LNCaP clone FGC (cell line): Measurements from ENCODE around the gene ZACN.
"Not testable (repeated sequence)": the region's sequence is repeated elsewhere in the genome, so short reads cannot be mapped to it uniquely, and the experiment has no call there.

Experiments used
- DNase-seq: peaks from one replicate; pipeline ENCODE4 v3.0.0-alpha.2; 2011; ENCODE audit warnings: low read depth
- H3K4me3 ChIP-seq: 2 replicates; pipeline ENCODE4 v1.5.1; 2011; ENCODE audit warnings: mild to moderate bottlenecking, low read depth, low read length, control low read depth
- CTCF ChIP-seq: IDR thresholded peaks from 2 replicates; pipeline ENCODE4 v1.5.1; 2012; ENCODE audit warnings: mild to moderate bottlenecking; ENCODE audit not compliant: control insufficient read depth, insufficient read depth; ENCODE audit errors: extremely low read depth

ZACN gene

GRCh38 chr17:76075364-76076145 is 3.4 kb upstream of the ZACN start:
- DNase-seq, result no peak
- no peak overlapping the region for H3K4me3 ChIP-seq

DNA sequence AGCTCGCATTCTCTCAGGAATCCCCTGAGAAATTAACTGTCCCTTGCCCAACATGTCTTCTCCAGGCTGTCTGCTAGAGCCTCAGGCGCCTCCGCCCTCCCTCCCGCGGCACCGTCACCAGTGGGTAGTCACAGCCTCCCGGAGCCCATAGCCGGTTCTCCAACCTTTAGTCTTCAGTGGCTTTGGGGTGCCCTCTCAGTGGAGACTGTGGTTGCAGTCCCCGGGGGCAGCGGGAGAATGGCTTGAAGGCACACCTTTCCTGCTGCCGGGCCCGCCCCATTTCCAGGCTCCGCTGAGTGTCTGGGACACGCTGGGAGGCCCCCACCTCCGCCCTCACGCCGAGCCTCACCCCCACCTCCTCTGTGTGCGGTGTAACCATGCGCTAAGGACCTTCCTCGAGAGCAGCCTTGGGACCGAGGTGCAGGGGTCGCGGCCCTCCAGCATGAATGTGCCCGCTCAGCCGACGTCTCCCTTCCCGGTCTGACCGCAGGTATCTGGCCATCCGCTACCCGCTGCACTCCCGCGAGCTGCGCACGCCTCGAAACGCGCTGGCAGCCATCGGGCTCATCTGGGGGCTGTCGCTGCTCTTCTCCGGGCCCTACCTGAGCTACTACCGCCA is 2.7 kb upstream of the ZACN start:
- no peak for TF ChIP-seq CTCF
- DNase-seq, result no peak
- no peak overlapping the region for H3K4me3 ChIP-seq

More at GRCh38 chr17:76075364-76076145, 3.4 kb upstream of the ZACN start:
- peak; percentile 28; the same call in 1 of the 2 replicates for TF ChIP-seq CTCF

DNA sequence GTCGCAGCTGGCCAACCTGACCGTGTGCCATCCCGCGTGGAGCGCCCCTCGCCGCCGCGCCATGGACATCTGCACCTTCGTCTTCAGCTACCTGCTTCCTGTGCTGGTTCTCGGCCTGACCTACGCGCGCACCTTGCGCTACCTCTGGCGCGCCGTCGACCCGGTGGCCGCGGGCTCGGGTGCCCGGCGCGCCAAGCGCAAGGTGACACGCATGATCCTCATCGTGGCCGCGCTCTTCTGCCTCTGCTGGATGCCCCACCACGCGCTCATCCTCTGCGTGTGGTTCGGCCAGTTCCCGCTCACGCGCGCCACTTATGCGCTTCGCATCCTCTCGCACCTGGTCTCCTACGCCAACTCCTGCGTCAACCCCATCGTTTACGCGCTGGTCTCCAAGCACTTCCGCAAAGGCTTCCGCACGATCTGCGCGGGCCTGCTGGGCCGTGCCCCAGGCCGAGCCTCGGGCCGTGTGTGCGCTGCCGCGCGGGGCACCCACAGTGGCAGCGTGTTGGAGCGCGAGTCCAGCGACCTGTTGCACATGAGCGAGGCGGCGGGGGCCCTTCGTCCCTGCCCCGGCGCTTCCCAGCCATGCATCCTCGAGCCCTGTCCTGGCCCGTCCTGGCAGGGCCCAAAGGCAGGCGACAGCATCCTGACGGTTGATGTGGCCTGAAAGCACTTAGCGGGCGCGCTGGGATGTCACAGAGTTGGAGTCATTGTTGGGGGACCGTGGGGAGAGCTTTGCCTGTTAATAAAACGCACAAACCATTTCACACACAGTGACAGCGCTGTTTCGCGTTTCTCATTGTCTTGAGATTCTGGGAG is 2.0 kb upstream of the ZACN start:
- no peak overlapping the region for H3K4me3 ChIP-seq
- no peak for TF ChIP-seq CTCF
- no peak for DNase-seq

DNA sequence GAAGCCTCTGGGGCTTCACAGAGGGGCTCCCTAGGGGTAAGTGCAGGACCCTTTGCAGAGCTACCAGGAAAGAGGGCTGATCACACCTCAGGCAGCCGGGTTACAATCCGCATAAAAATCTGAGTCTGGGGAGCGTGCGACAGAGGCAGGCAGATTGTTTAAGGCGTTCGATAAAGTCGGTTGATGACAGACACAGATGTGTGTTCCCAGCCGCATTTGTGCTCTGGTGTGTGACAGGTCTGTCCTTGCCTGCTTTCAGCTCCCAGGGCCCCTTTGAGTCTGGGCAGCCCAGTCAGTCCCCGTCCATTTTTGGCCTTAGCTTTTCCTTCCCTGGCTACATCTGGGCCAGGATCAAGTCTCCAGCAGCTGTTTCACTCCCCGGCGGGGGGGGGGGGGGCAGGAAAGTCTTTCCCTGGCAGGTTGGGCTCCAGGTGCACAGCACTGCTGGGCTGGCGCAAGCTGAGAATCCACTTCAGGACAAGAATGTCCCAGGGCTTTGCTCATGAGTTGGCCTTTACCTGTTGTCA is 1.3 kb upstream of the ZACN start:
- H3K4me3 ChIP-seq, result no peak overlapping the region
- no peak for DNase-seq
- no peak for TF ChIP-seq CTCF

DNA sequence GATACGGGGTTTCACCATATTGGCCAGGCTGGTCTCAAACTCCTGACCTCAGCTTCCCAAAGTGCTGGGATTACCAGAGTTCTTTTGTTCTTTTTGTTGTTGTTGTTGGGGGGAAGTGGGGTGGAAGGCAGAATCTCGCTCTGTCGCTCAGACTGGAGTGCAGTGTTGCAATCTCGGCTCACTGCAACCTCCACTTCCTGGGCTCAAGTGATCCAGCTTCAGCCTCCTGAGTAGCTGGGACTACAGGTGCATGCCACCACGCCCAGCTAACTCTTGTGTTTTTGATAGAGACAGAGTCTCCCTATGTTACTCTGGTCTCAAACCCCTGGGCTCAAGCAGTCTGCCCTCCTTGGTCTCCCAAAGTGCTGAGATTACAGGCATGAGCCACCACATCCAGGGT is 612 bp upstream of the ZACN start:
- DNase-seq, H3K4me3 ChIP-seq: not testable (repeated sequence)

DNA sequence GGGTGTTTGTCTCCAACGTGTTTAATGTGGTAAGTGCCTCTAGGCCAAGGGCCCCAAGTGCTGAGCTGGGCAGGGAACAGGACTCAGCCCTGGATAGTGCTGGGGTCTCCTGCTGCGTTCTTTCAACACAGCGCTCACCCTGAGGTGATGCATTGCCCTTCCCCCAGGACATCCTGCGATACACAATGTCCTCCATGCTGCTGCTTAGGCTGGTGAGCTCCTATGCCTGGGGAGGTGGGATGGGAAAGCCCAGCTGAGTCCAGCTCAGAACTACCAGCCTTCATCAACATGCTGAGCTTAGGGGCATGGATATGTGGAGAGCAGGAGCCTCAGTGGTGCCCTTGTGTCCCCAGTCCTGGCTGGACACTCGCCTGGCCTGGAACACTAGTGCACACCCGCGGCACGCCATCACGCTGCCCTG is 563 bp downstream of the ZACN start:
- DNase-seq, result no peak
- no peak for TF ChIP-seq CTCF
- no peak overlapping the region for H3K4me3 ChIP-seq
